ENCODE data around the gene EBPL.
"Not testable (repeated sequence)": the region's sequence is repeated elsewhere in the genome, so short reads cannot be mapped to it uniquely, and the experiment has no call there.

EBPL gene

GRCh38 chr13:49711218-49711863 is 20.1 kb upstream of the EBPL start:
- Histone ChIP-seq H3K9me3 (ENCODE audit: control insufficient read depth, insufficient read depth, low read depth, low read length) (no peaks in the 10 kb centered on the region), H3K4me1 (ENCODE audit: control insufficient read depth, insufficient read depth, low read length) (no peaks in the 10 kb centered on the region), H3K36me3 (ENCODE audit: control insufficient read depth in 2 of 2, insufficient read depth in 1 of 2, low read length in 2 of 2) (peaks cover 19 to 32% of the 10 kb centered on the region in 2 experiments), H3K27ac (ENCODE audit: extremely low read depth, low read depth, low read length) (no peak overlapping the region), H3K4me3 (ENCODE audit: low read depth, low read length) (no peak overlapping the region)
- CTCF ChIA-PET, result no interaction called here
- TF ChIP-seq ZNF366 (tag by site-specific recombination; conservative IDR thresholded peaks at IDR 0.05) (no peak), ZNF274 (IDR thresholded peaks at IDR 0.05; ENCODE audit: low read length) (no peak), ZNF274 (tag by site-specific recombination; IDR thresholded peaks at IDR 0.05; ENCODE audit: borderline replicate concordance) (no peak), ZFHX2 (tag by site-specific recombination; conservative IDR thresholded peaks at IDR 0.05) (no peak), SETDB1 (IDR thresholded peaks at IDR 0.05; ENCODE audit: insufficient read length, low read length) (no peak), ZNF747 (tag by site-specific recombination; IDR thresholded peaks at IDR 0.05) (no peak)
- POLR2A ChIA-PET, result no interaction called here

DNA sequence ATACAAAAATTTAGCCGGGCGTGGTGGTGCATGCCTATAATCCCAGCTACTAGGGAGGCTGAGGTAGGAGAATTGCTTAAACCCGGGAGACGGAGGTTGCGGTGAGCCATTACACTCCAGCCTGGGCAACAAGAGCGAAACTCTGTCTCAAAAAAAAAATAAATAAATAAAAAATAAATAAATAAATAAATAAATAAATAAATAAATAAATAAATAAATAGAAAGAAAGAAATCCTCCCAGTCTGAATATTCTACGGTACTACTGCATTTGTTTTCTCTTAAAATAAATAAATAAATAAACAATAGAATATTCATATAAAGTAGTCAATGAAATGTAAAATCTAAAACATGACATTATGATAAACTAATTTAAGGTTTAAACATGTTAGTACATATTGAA is 13.0 kb upstream of the EBPL start:
- POLR2A ChIA-PET; H3K9me3 ChIP-seq (ENCODE audit: control insufficient read depth, insufficient read depth, low read depth, low read length); CTCF ChIA-PET; H3K27ac ChIP-seq (ENCODE audit: extremely low read depth, low read depth, low read length); H3K4me1 ChIP-seq (ENCODE audit: control insufficient read depth, insufficient read depth, low read length); H3K4me3 ChIP-seq (ENCODE audit: low read depth, low read length): not testable (repeated sequence)
- H3K36me3 ChIP-seq (ENCODE audit: control insufficient read depth in 2 of 2, insufficient read depth in 1 of 2, low read length in 2 of 2), result peaks cover 30 to 40% of the 10 kb centered on the region in 2 experiments
- peak; percentile 71 for TF ChIP-seq ZNF623 (tag by site-specific recombination; IDR thresholded peaks at IDR 0.05)
- TF ChIP-seq ZNF580 (tag by site-specific recombination; IDR thresholded peaks at IDR 0.05), result 0 out of 2 replicates have a peak, but pooled peaks have one; percentile 67
- peak; percentile 18; the same call in 1 of the 2 replicates for TF ChIP-seq ZNF654 (tag by site-specific recombination; IDR thresholded peaks at IDR 0.05; ENCODE audit: low read depth)
- TF ChIP-seq ZNF664 (tag by site-specific recombination; IDR thresholded peaks at IDR 0.05), result peak; percentile 48; the same call in 1 of the 2 replicates
- TF ChIP-seq, protein P1, sequence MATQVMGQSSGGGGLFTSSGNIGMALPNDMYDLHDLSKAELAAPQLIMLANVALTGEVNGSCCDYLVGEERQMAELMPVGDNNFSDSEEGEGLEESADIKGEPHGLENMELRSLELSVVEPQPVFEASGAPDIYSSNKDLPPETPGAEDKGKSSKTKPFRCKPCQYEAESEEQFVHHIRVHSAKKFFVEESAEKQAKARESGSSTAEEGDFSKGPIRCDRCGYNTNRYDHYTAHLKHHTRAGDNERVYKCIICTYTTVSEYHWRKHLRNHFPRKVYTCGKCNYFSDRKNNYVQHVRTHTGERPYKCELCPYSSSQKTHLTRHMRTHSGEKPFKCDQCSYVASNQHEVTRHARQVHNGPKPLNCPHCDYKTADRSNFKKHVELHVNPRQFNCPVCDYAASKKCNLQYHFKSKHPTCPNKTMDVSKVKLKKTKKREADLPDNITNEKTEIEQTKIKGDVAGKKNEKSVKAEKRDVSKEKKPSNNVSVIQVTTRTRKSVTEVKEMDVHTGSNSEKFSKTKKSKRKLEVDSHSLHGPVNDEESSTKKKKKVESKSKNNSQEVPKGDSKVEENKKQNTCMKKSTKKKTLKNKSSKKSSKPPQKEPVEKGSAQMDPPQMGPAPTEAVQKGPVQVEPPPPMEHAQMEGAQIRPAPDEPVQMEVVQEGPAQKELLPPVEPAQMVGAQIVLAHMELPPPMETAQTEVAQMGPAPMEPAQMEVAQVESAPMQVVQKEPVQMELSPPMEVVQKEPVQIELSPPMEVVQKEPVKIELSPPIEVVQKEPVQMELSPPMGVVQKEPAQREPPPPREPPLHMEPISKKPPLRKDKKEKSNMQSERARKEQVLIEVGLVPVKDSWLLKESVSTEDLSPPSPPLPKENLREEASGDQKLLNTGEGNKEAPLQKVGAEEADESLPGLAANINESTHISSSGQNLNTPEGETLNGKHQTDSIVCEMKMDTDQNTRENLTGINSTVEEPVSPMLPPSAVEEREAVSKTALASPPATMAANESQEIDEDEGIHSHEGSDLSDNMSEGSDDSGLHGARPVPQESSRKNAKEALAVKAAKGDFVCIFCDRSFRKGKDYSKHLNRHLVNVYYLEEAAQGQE (tag by site-specific recombination; IDR thresholded peaks at IDR 0.05), result peak; percentile 83
- TF ChIP-seq ZNF560 (tag by site-specific recombination; IDR thresholded peaks at IDR 0.05; ENCODE audit: borderline replicate concordance), result 0 out of 2 replicates have a peak, but pooled peaks have one; percentile 31
- TF ChIP-seq ZNF426 (tag by site-specific recombination; IDR thresholded peaks at IDR 0.05), result peak; percentile 87
- TF ChIP-seq ZNF791 (tag by site-specific recombination; IDR thresholded peaks at IDR 0.05), result 0 out of 2 replicates have a peak, but pooled peaks have one; percentile 38
- TF ChIP-seq ZFP37 (tag by site-specific recombination; IDR thresholded peaks at IDR 0.05), result 0 out of 2 replicates have a peak, but pooled peaks have one; percentile 59
- TF ChIP-seq ZNF140 (tag by site-specific recombination; IDR thresholded peaks at IDR 0.05), result peak; percentile 45; the same call in 1 of the 2 replicates
- TF ChIP-seq, protein P2, sequence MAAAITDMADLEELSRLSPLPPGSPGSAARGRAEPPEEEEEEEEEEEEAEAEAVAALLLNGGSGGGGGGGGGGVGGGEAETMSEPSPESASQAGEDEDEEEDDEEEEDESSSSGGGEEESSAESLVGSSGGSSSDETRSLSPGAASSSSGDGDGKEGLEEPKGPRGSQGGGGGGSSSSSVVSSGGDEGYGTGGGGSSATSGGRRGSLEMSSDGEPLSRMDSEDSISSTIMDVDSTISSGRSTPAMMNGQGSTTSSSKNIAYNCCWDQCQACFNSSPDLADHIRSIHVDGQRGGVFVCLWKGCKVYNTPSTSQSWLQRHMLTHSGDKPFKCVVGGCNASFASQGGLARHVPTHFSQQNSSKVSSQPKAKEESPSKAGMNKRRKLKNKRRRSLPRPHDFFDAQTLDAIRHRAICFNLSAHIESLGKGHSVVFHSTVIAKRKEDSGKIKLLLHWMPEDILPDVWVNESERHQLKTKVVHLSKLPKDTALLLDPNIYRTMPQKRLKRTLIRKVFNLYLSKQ (tag by site-specific recombination; IDR thresholded peaks at IDR 0.05; ENCODE audit: borderline replicate concordance), result 0 out of 2 replicates have a peak, but pooled peaks have one; percentile 19
- TF ChIP-seq ZNF558 (tag by site-specific recombination; IDR thresholded peaks at IDR 0.05), result peak; percentile 76
- TF ChIP-seq ZNF510 (tag by site-specific recombination; IDR thresholded peaks at IDR 0.05; ENCODE audit: insufficient replicate concordance), result peak; percentile 80
- TF ChIP-seq ZNF292 (tag by site-specific recombination; IDR thresholded peaks at IDR 0.05; ENCODE audit: borderline replicate concordance, low read depth), result 0 out of 2 replicates have a peak, but pooled peaks have one; percentile 32
- TF ChIP-seq ZNF266 (tag by site-specific recombination; IDR thresholded peaks at IDR 0.05; ENCODE audit: low read depth), result peak; percentile 66; the same call in 1 of the 2 replicates
- TF ChIP-seq, protein P3, sequence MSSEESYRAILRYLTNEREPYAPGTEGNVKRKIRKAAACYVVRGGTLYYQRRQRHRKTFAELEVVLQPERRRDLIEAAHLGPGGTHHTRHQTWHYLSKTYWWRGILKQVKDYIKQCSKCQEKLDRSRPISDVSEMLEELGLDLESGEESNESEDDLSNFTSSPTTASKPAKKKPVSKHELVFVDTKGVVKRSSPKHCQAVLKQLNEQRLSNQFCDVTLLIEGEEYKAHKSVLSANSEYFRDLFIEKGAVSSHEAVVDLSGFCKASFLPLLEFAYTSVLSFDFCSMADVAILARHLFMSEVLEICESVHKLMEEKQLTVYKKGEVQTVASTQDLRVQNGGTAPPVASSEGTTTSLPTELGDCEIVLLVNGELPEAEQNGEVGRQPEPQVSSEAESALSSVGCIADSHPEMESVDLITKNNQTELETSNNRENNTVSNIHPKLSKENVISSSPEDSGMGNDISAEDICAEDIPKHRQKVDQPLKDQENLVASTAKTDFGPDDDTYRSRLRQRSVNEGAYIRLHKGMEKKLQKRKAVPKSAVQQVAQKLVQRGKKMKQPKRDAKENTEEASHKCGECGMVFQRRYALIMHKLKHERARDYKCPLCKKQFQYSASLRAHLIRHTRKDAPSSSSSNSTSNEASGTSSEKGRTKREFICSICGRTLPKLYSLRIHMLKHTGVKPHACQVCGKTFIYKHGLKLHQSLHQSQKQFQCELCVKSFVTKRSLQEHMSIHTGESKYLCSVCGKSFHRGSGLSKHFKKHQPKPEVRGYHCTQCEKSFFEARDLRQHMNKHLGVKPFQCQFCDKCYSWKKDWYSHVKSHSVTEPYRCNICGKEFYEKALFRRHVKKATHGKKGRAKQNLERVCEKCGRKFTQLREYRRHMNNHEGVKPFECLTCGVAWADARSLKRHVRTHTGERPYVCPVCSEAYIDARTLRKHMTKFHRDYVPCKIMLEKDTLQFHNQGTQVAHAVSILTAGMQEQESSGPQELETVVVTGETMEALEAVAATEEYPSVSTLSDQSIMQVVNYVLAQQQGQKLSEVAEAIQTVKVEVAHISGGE (tag by site-specific recombination; conservative IDR thresholded peaks at IDR 0.05; ENCODE audit: low read depth), result peak; percentile 82
- peak; percentile 90; the same call in 1 of the 2 replicates for TF ChIP-seq ZNF202 (tag by site-specific recombination; IDR thresholded peaks at IDR 0.05; ENCODE audit: borderline replicate concordance)
- peak; percentile 94 for TF ChIP-seq ZNF394 (tag by site-specific recombination; IDR thresholded peaks at IDR 0.05; ENCODE audit: borderline replicate concordance)
- peak; percentile 29; the same call in 1 of the 2 replicates for TF ChIP-seq ZNF341 (tag by site-specific recombination; IDR thresholded peaks at IDR 0.05; ENCODE audit: low read depth)
- peak; percentile 58; the same call in 1 of the 2 replicates for TF ChIP-seq ZNF629 (tag by site-specific recombination; IDR thresholded peaks at IDR 0.05)
